ENCODE results near the gene TBXAS1.

DNA sequence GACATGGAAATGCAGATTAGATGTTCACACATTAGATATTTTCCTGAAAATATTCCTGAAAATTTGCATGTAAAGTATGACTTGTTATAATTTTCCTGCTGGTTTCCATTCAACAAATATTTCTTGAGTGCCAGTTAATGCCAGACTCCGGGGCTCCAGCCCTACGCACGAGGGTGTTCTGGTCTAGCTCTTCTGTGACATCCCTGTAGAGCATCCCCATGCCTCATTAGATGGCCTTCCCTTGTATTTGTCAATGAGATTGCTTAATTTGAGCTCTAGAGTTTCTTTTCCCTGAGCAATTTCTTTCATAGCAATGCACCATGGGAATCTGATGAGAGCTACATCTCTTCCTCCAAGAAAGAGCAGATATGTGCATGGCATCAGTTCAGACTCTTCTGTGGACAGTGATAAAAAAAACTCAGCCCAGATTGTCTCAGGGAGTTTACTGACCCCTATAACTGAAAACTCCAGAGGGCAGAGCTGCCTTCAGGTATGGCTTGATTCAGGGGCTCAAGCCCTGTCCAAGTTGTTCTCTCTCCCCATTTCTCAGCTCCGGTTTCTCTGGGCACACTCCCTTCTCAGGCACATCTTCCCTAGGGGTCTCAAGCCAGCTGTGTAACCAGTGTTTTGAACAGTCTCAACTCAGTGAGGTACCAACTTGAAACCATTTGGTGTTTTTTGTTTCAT, 137.0 kb downstream of the TBXAS1 start:
- TF ChIP-seq, protein P1, sequence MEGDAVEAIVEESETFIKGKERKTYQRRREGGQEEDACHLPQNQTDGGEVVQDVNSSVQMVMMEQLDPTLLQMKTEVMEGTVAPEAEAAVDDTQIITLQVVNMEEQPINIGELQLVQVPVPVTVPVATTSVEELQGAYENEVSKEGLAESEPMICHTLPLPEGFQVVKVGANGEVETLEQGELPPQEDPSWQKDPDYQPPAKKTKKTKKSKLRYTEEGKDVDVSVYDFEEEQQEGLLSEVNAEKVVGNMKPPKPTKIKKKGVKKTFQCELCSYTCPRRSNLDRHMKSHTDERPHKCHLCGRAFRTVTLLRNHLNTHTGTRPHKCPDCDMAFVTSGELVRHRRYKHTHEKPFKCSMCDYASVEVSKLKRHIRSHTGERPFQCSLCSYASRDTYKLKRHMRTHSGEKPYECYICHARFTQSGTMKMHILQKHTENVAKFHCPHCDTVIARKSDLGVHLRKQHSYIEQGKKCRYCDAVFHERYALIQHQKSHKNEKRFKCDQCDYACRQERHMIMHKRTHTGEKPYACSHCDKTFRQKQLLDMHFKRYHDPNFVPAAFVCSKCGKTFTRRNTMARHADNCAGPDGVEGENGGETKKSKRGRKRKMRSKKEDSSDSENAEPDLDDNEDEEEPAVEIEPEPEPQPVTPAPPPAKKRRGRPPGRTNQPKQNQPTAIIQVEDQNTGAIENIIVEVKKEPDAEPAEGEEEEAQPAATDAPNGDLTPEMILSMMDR (IDR thresholded peaks at IDR 0.05; ENCODE audit: low read depth, low read length, poor library complexity, severe bottlenecking): no peak
- no peak for TF ChIP-seq EZH2phosphoT487 (IDR thresholded peaks at IDR 0.05; ENCODE audit: borderline replicate concordance, low read length)

All from DOHH2 (cell line).